HCT116 (cell line): ENCODE measurements around the gene BST2. TPM values are rescaled to one million over a fixed set of nuclear protein-coding genes. Genes with fewer than 3 reads are reported as not detected.

Experiments
- ATAC-seq: fragments of 200-7000 bp; cut with Tn5 transposase; 2 replicates; pipeline ENCODE4 v1.9.1; 2020; ENCODE audit warnings: mild to moderate bottlenecking, moderate library complexity
- BruUV-seq: library from RNA; stranded (reverse); fragments of 400-500 nt; replicated peaks from 2 replicates; lab custom pipeline; 2021; lab: Mats Ljungman, UMichigan
- CTCF ChIA-PET: fragments of 300-600 bp; sonication (Branson Sonifier 250); formaldehyde crosslinking; loops from one replicate; lab custom pipeline; 2021; ENCODE audit warnings: antibody characterized with exemption; lab: Charles Lee
- POLR2A ChIA-PET: fragments of 300-600, 350-600 bp; sonication (Branson Sonifier 250); formaldehyde crosslinking; loops from one replicate; lab custom pipeline; 2021; ENCODE audit warnings: antibody characterized with exemption; lab: Charles Lee
- RAD21 ChIA-PET, 2 experiments: fragments of 300-600 bp; sonication (Branson Sonifier 250); formaldehyde crosslinking; loops; one replicate each; lab custom pipeline; 2023; ENCODE audit warnings: low total read pairs in 2 of 2; ENCODE audit not compliant: uncharacterized antibody in 2 of 2, unreplicated experiment in 2 of 2, low non-redundant PET in 1 of 2; lab: Charles Lee
- DNase-seq: peaks from one replicate; pipeline ENCODE4 v3.0.0-alpha.2; 2010; ENCODE audit warnings: low read depth, low spot score
- H2AFZ ChIP-seq: fragments of 200-600 bp; shearing (Covaris generic), sonication (generic); 2 replicates; pipeline ENCODE4 v1.6.1; 2017; ENCODE audit warnings: low read depth, mixed run types, mixed read lengths, antibody characterized with exemption, low read length; ENCODE audit not compliant: poor library complexity, severe bottlenecking
- H3K27ac ChIP-seq: 2 replicates; pipeline ENCODE4 v1.5.1; 2012; ENCODE audit warnings: low read depth, low read length
- H3K27me3 ChIP-seq: fragments of 200-600 bp; sonication (generic); 2 replicates; pipeline ENCODE4 v1.6.1; 2016; ENCODE audit warnings: mixed run types, low read length, mixed read lengths; ENCODE audit not compliant: insufficient read depth
- H3K36me3 ChIP-seq, 2 experiments: fragments of 200-500 bp in 1 of 2; fragments of 200-600 bp in 1 of 2; sonication (Bioruptor generic) in 1 of 2; sonication (generic) in 1 of 2; 2 replicates each; pipeline versions ENCODE4 v1.5.1 to v1.6.1; 2014 to 2016; ENCODE audit warnings: low read length in 2 of 2, inconsistent platforms in 1 of 2, mixed read lengths in 1 of 2, mixed run types in 1 of 2; ENCODE audit not compliant: insufficient read depth in 2 of 2, control insufficient read depth in 1 of 2
- H3K4me1 ChIP-seq, 2 experiments: fragments of 200-600 bp in 1 of 2; sonication (generic) in 1 of 2; 2 replicates each; pipeline versions ENCODE4 v1.5.1 to v1.6.1; 2012 to 2017; ENCODE audit warnings: low read length in 2 of 2, inconsistent platforms in 1 of 2, mild to moderate bottlenecking in 1 of 2, mixed read lengths in 1 of 2, mixed run types in 1 of 2, moderate library complexity in 1 of 2; ENCODE audit not compliant: insufficient read depth in 2 of 2, control insufficient read depth in 1 of 2
- H3K4me2 ChIP-seq: fragments of 200-600 bp; sonication (generic); 2 replicates; pipeline ENCODE4 v1.6.1; 2017; ENCODE audit warnings: mixed run types, low read length, mixed read lengths
- H3K4me3 ChIP-seq, 2 experiments: fragments of 200-600 bp in 1 of 2; sonication (generic) in 1 of 2; replicated peaks in 1 of 2; 2 replicates each; pipeline ENCODE4 v1.5.1; 2011 to 2016; ENCODE audit warnings: low read length in 2 of 2, control low read depth in 1 of 2, low read depth in 1 of 2, mild to moderate bottlenecking in 1 of 2, mixed read lengths in 1 of 2, mixed run types in 1 of 2
- H3K79me2 ChIP-seq: fragments of 200-600 bp; sonication (generic); 2 replicates; pipeline ENCODE4 v1.6.1; 2017; ENCODE audit warnings: mild to moderate bottlenecking, mixed run types, low read length, moderate library complexity, mixed read lengths; ENCODE audit not compliant: insufficient read depth
- H3K9ac ChIP-seq: fragments of 200-600 bp; sonication (generic); 2 replicates; pipeline ENCODE4 v1.6.1; 2016; ENCODE audit warnings: low read length, mixed read lengths
- H3K9me2 ChIP-seq: fragments of 200-600 bp; sonication (generic), shearing (Covaris generic); 2 replicates; pipeline ENCODE4 v1.6.1; 2017; ENCODE audit warnings: mixed run types, mild to moderate bottlenecking, moderate library complexity; ENCODE audit not compliant: insufficient read depth
- H3K9me3 ChIP-seq, 2 experiments: fragments of 200-500 bp in 1 of 2; fragments of 200-600 bp in 1 of 2; sonication (Bioruptor generic) in 1 of 2; sonication (generic) in 1 of 2; 2 replicates each; pipeline ENCODE4 v1.6.1; 2014 to 2017; ENCODE audit warnings: low read length in 2 of 2, mixed read lengths in 2 of 2, inconsistent platforms in 1 of 2, low read depth in 1 of 2, mild to moderate bottlenecking in 1 of 2, mixed run types in 1 of 2, moderate library complexity in 1 of 2; ENCODE audit not compliant: control insufficient read depth in 1 of 2, insufficient read depth in 1 of 2
- H4K20me1 ChIP-seq: fragments of 200-600 bp; sonication (generic), shearing (Covaris generic); 2 replicates; pipeline ENCODE4 v1.6.1; 2017; ENCODE audit warnings: mixed run types, mild to moderate bottlenecking, moderate library complexity; ENCODE audit not compliant: insufficient read depth
- CEBPB ChIP-seq: IDR thresholded peaks from 2 replicates; pipeline ENCODE4 v1.6.1; 2012; ENCODE audit warnings: low read depth
- JUND ChIP-seq: IDR thresholded peaks from 2 replicates; pipeline ENCODE4 v1.6.1; 2012
- RAD21 ChIP-seq: IDR thresholded peaks from 2 replicates; pipeline ENCODE4 v1.6.1; 2012; ENCODE audit warnings: low read depth, mild to moderate bottlenecking
- SIN3A ChIP-seq: IDR thresholded peaks from 2 replicates; pipeline ENCODE4 v1.6.1; 2012; ENCODE audit warnings: low read depth
- SP1 ChIP-seq: IDR thresholded peaks from 2 replicates; pipeline ENCODE4 v1.6.1; 2012; ENCODE audit warnings: low read depth
- SRF ChIP-seq: IDR thresholded peaks from 2 replicates; pipeline ENCODE4 v1.6.1; 2012; ENCODE audit warnings: low read depth
- YY1 ChIP-seq: IDR thresholded peaks from 2 replicates; pipeline ENCODE4 v1.6.1; 2011; ENCODE audit warnings: low read length, low read depth, moderate library complexity, mild to moderate bottlenecking; ENCODE audit not compliant: insufficient replicate concordance; ENCODE audit errors: extremely low read depth
- ZNF274 ChIP-seq: fragments of 200-500 bp; sonication (Bioruptor generic); IDR thresholded peaks from 2 replicates; pipeline ENCODE4 v1.6.1; 2014; ENCODE audit warnings: mild to moderate bottlenecking, low read depth, low read length, inconsistent platforms
- intact Hi-C: fragments of 100-400 bp; cut with micrococcal nuclease; formaldehyde crosslinking; loops from 2 replicates; pipeline ENCODE4 v1.10.0; 2022
- total RNA-seq: library from RNA; stranded (reverse); gene quantifications from one replicate; pipeline ENCODE4 v1.2.1, GENCODE V29; 2021; ENCODE audit not compliant: unreplicated experiment
- TF ChIP-seq, protein P1 (sequence below), 3 experiments: fragments of 200-600 bp in 1 of 3; sonication (generic) in 1 of 3; IDR thresholded peaks in 2 of 3; conservative IDR thresholded peaks in 1 of 3; 2 replicates each; pipeline ENCODE4 v1.5.1; 2012 to 2017; ENCODE audit warnings: low read depth in 2 of 3, low read length in 2 of 3, antibody characterized with exemption in 1 of 3, borderline replicate concordance in 1 of 3, control low read depth in 1 of 3, mild to moderate bottlenecking in 1 of 3, mixed read lengths in 1 of 3, mixed run types in 1 of 3, moderate library complexity in 1 of 3; ENCODE audit not compliant: insufficient read depth in 1 of 3
- TF ChIP-seq, protein P2 (sequence below): IDR thresholded peaks from 2 replicates; pipeline ENCODE4 v1.6.1; 2012
- TF ChIP-seq, protein P3 (sequence below): IDR thresholded peaks from 2 replicates; pipeline ENCODE4 v1.6.1; 2011; ENCODE audit warnings: mild to moderate bottlenecking, low read length, moderate library complexity; ENCODE audit not compliant: insufficient replicate concordance; ENCODE audit errors: extremely low read depth
- TF ChIP-seq, protein P4 (sequence below): IDR thresholded peaks from 2 replicates; pipeline ENCODE4 v1.6.1; 2012

The BST2 gene
- total RNA-seq, 1 experiment from 2014 or later, result 5.4 TPM

DNA sequence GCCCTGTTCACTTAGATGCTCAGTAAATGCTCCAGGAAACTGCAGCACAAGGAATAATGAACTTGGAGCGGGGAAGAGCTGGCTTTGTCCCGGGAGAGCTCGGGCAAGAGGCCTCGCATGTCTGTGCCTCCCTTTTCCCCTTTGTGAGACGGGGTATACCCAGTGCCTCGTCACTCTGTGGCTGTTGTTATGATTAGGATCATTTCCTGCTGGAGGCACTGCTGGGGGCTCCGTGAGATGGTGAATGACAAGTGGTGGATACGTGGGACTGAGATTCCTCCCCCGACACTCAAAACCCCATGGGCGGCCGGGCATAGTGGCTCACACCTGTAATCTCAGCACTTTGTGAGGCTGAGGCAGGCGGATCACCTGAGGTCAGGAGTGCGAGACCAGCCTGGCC is 27.2 kb downstream of the BST2 start:
- ChIA-PET POLR2A (no interaction called here), CTCF (interaction anchor here (0.5 to 0.8 kb wide), 2 partner anchors 8 to 16 kb away, joined by 3 read pairs; no protein-coding TSS in a partner anchor), RAD21 (no interaction called here)
- Histone ChIP-seq H3K79me2 (no peaks in the 10 kb centered on the region), H3K9me3 (no peaks in the 10 kb centered on the region), H3K4me1 (peaks cover 12% of the 10 kb centered on the region in 2 experiments), H4K20me1 (no peaks in the 10 kb centered on the region), H2AFZ (no peak overlapping the region), H3K4me2 (no peak overlapping the region), H3K9ac (no peak overlapping the region), H3K9me2 (no peaks in the 10 kb centered on the region), H3K4me3 (no peak overlapping the region), H3K27me3 (no peaks in the 10 kb centered on the region), H3K27ac (no peak overlapping the region), H3K36me3 (no peaks in the 10 kb centered on the region)
- no TSS peak for BruUV-seq
- ATAC-seq, result no peak
- intact Hi-C loops, result no loop called here
- TF ChIP-seq, protein P1, sequence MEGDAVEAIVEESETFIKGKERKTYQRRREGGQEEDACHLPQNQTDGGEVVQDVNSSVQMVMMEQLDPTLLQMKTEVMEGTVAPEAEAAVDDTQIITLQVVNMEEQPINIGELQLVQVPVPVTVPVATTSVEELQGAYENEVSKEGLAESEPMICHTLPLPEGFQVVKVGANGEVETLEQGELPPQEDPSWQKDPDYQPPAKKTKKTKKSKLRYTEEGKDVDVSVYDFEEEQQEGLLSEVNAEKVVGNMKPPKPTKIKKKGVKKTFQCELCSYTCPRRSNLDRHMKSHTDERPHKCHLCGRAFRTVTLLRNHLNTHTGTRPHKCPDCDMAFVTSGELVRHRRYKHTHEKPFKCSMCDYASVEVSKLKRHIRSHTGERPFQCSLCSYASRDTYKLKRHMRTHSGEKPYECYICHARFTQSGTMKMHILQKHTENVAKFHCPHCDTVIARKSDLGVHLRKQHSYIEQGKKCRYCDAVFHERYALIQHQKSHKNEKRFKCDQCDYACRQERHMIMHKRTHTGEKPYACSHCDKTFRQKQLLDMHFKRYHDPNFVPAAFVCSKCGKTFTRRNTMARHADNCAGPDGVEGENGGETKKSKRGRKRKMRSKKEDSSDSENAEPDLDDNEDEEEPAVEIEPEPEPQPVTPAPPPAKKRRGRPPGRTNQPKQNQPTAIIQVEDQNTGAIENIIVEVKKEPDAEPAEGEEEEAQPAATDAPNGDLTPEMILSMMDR (IDR thresholded peaks at IDR 0.05 in 2 of 3, conservative IDR thresholded peaks at IDR 0.05 in 1 of 3; ENCODE audit: borderline replicate concordance in 1 of 3, insufficient read depth in 1 of 3, low read depth in 2 of 3, low read length in 2 of 3), result no peak
- TF ChIP-seq, protein P2, sequence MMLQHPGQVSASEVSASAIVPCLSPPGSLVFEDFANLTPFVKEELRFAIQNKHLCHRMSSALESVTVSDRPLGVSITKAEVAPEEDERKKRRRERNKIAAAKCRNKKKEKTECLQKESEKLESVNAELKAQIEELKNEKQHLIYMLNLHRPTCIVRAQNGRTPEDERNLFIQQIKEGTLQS, result no peak
- TF ChIP-seq CEBPB (no peak), YY1 (no peak), JUND (no peak), SP1 (no peak), RAD21 (no peak), ZNF274 (no peak), SRF (no peak), SIN3A (no peak)
- TF ChIP-seq, protein P3, sequence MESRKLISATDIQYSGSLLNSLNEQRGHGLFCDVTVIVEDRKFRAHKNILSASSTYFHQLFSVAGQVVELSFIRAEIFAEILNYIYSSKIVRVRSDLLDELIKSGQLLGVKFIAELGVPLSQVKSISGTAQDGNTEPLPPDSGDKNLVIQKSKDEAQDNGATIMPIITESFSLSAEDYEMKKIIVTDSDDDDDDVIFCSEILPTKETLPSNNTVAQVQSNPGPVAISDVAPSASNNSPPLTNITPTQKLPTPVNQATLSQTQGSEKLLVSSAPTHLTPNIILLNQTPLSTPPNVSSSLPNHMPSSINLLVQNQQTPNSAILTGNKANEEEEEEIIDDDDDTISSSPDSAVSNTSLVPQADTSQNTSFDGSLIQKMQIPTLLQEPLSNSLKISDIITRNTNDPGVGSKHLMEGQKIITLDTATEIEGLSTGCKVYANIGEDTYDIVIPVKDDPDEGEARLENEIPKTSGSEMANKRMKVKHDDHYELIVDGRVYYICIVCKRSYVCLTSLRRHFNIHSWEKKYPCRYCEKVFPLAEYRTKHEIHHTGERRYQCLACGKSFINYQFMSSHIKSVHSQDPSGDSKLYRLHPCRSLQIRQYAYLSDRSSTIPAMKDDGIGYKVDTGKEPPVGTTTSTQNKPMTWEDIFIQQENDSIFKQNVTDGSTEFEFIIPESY, result no peak
- TF ChIP-seq, protein P4, sequence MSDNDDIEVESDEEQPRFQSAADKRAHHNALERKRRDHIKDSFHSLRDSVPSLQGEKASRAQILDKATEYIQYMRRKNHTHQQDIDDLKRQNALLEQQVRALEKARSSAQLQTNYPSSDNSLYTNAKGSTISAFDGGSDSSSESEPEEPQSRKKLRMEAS, result no peak
- no peak for DNase-seq
